H9 (cell line): Measurements from ENCODE around the gene ZBTB17. TPM values are rescaled to one million over a fixed set of nuclear protein-coding genes. Genes with fewer than 3 reads are reported as not detected.
"Not testable (repeated sequence)": the region's sequence is repeated elsewhere in the genome, so short reads cannot be mapped to it uniquely, and the experiment has no call there.

Experiments used
- DNase-seq: peaks from one replicate; pipeline ENCODE4 v3.0.0-alpha.2; 2017
- H2AFZ ChIP-seq: one replicate; pipeline ENCODE4 v1.6.1; 2013; ENCODE audit warnings: mild to moderate bottlenecking, low read length, control low read depth, moderate library complexity
- H2AK5ac ChIP-seq: 2 replicates; pipeline ENCODE4 v1.6.1; 2013; ENCODE audit warnings: low read length, control low read depth, mixed read lengths; ENCODE audit not compliant: insufficient read length
- H2BK120ac ChIP-seq: one replicate; pipeline ENCODE4 v1.6.1; 2013; ENCODE audit warnings: low read depth, mild to moderate bottlenecking, low read length, control low read depth, inconsistent platforms; ENCODE audit not compliant: poor library complexity, severe bottlenecking
- H2BK12ac ChIP-seq: 2 replicates; pipeline ENCODE4 v1.6.1; 2013; ENCODE audit warnings: low read length, control low read depth, mixed read lengths, low read depth; ENCODE audit not compliant: insufficient read length
- H2BK15ac ChIP-seq: 2 replicates; pipeline ENCODE4 v1.6.1; 2013; ENCODE audit warnings: low read depth, low read length, control low read depth
- H2BK20ac ChIP-seq: one replicate; pipeline ENCODE4 v1.6.1; 2013; ENCODE audit warnings: low read depth, mild to moderate bottlenecking, low read length, control low read depth, inconsistent platforms; ENCODE audit not compliant: poor library complexity, severe bottlenecking
- H2BK5ac ChIP-seq: 2 replicates; pipeline ENCODE4 v1.6.1; 2013; ENCODE audit warnings: low read length, control low read depth, mixed read lengths; ENCODE audit not compliant: insufficient read length
- H3K14ac ChIP-seq: 2 replicates; pipeline ENCODE4 v1.6.1; 2013; ENCODE audit warnings: low read length, control low read depth; ENCODE audit not compliant: insufficient read depth
- H3K18ac ChIP-seq: 2 replicates; pipeline ENCODE4 v1.6.1; 2013; ENCODE audit warnings: low read depth, mild to moderate bottlenecking, mixed read lengths, low read length, control low read depth; ENCODE audit not compliant: insufficient read length
- H3K23ac ChIP-seq: 2 replicates; pipeline ENCODE4 v1.6.1; 2013; ENCODE audit warnings: low read length, control low read depth, mixed read lengths, low read depth; ENCODE audit not compliant: insufficient read length
- H3K23me2 ChIP-seq: 2 replicates; pipeline ENCODE4 v1.6.1; 2013; ENCODE audit warnings: low read depth, mild to moderate bottlenecking, mixed read lengths, low read length, control low read depth; ENCODE audit not compliant: insufficient read length, poor library complexity, severe bottlenecking
- H3K27ac ChIP-seq: 2 replicates; pipeline ENCODE4 v1.5.1; 2013; ENCODE audit warnings: low read length, control low read depth, mixed read lengths, low read depth; ENCODE audit not compliant: insufficient read length
- H3K27me3 ChIP-seq: 2 replicates; pipeline ENCODE4 v1.6.1; 2013; ENCODE audit warnings: low read length, control low read depth, inconsistent platforms; ENCODE audit not compliant: insufficient read depth
- H3K4ac ChIP-seq: 2 replicates; pipeline ENCODE4 v1.6.1; 2013; ENCODE audit warnings: low read depth, mild to moderate bottlenecking, control low read depth, inconsistent platforms, low read length, moderate library complexity
- H3K4me1 ChIP-seq: 2 replicates; pipeline ENCODE4 v1.6.1; 2013; ENCODE audit warnings: low read length, control low read depth, inconsistent platforms; ENCODE audit not compliant: insufficient read depth
- H3K4me2 ChIP-seq: 2 replicates; pipeline ENCODE4 v1.6.1; 2013; ENCODE audit warnings: low read length, control low read depth, mixed read lengths; ENCODE audit not compliant: insufficient read length, insufficient read depth
- H3K56ac ChIP-seq: 2 replicates; pipeline ENCODE4 v1.6.1; 2013; ENCODE audit warnings: low read depth, mild to moderate bottlenecking, mixed read lengths, low read length, control low read depth; ENCODE audit not compliant: insufficient read length
- H3K79me1 ChIP-seq: 2 replicates; pipeline ENCODE4 v1.6.1; 2013; ENCODE audit warnings: low read depth, mild to moderate bottlenecking, moderate library complexity, low read length, control low read depth, inconsistent platforms; ENCODE audit not compliant: insufficient read depth, poor library complexity, severe bottlenecking
- H3K79me2 ChIP-seq: 2 replicates; pipeline ENCODE4 v1.6.1; 2013; ENCODE audit warnings: low read length, control low read depth, inconsistent platforms; ENCODE audit not compliant: insufficient read depth
- H3K9ac ChIP-seq: 2 replicates; pipeline ENCODE4 v1.6.1; 2013; ENCODE audit warnings: low read length, control low read depth, mixed read lengths; ENCODE audit not compliant: insufficient read length; ENCODE audit errors: extremely low read depth
- H3K9me3 ChIP-seq: one replicate; pipeline ENCODE4 v1.6.1; 2013; ENCODE audit warnings: low read depth, low read length, inconsistent platforms; ENCODE audit not compliant: control insufficient read depth
- H3T11ph ChIP-seq: one replicate; pipeline ENCODE4 v1.6.1; 2013; ENCODE audit warnings: mild to moderate bottlenecking, low read length, control low read depth, inconsistent platforms
- H4K20me1 ChIP-seq: one replicate; pipeline ENCODE4 v1.6.1; 2013; ENCODE audit not compliant: control insufficient read depth, insufficient read length, insufficient read depth
- H4K5ac ChIP-seq: 2 replicates; pipeline ENCODE4 v1.6.1; 2013; ENCODE audit warnings: low read depth, mild to moderate bottlenecking, mixed read lengths, low read length, control low read depth; ENCODE audit not compliant: insufficient read length
- H4K8ac ChIP-seq: replicated peaks from 2 replicates; pipeline ENCODE4 v1.6.1; 2013; ENCODE audit warnings: low read length, control low read depth, mixed read lengths, low read depth; ENCODE audit not compliant: insufficient read length
- H4K91ac ChIP-seq: 2 replicates; pipeline ENCODE4 v1.6.1; 2013; ENCODE audit warnings: low read depth, mild to moderate bottlenecking, moderate library complexity, mixed read lengths, low read length, control low read depth; ENCODE audit not compliant: insufficient read length
- H3K27ac Mint-ChIP-seq, 3 experiments: 2 replicates in 2 of 3; 3 replicates in 1 of 3; pipeline ENCODE4 v1.8.0; 2020 to 2021; ENCODE audit warnings: mixed read lengths in 3 of 3, mild to moderate bottlenecking in 1 of 3, moderate library complexity in 1 of 3
- H3K27me3 Mint-ChIP-seq: 2 replicates; pipeline ENCODE4 v1.8.0; 2021; ENCODE audit warnings: low read depth, mild to moderate bottlenecking, moderate library complexity, mixed read lengths
- H3K36me3 Mint-ChIP-seq, 3 experiments: 2 replicates in 2 of 3; 3 replicates in 1 of 3; pipeline ENCODE4 v1.8.0; 2020 to 2021; ENCODE audit warnings: low read depth in 3 of 3, mixed read lengths in 3 of 3; ENCODE audit not compliant: insufficient read depth in 1 of 3
- H3K4me1 Mint-ChIP-seq, 2 experiments: 2 replicates each; pipeline ENCODE4 v1.8.0; 2020; ENCODE audit warnings: mixed read lengths in 2 of 2
- H3K4me3 Mint-ChIP-seq, 2 experiments: 2 replicates in 1 of 2; 3 replicates in 1 of 2; pipeline ENCODE4 v1.8.0; 2020 to 2021; ENCODE audit warnings: mild to moderate bottlenecking in 2 of 2, mixed read lengths in 2 of 2, moderate library complexity in 1 of 2
- H3K9me3 Mint-ChIP-seq, 2 experiments: 2 replicates in 1 of 2; 3 replicates in 1 of 2; pipeline ENCODE4 v1.8.0; 2020; ENCODE audit warnings: mild to moderate bottlenecking in 2 of 2, mixed read lengths in 2 of 2, moderate library complexity in 1 of 2
- WGBS: extraction: QIAGEN DNeasy Blood & Tissue Kit; methylation state at CpG from one replicate; pipeline ENCODE4 v1.1.7; 2013; ENCODE audit warnings: missing lambda C conversion rate, low lambda C conversion rate, mixed read lengths; ENCODE audit not compliant: insufficient read length; ENCODE audit errors: extremely low coverage; 5-methylcytosine and 5-hydroxymethylcytosine counted together
- total RNA-seq: library from RNA; stranded (reverse); gene quantifications from 2 replicates; pipeline ENCODE4 v1.2.1, GENCODE V29; 2021
- TF ChIP-seq, protein P1 (sequence below): fragments of 200-600 bp; sonication (generic); conservative IDR thresholded peaks from 3 replicates; pipeline ENCODE4 v1.8.0; 2021; ENCODE audit warnings: antibody characterized with exemption, mild to moderate bottlenecking

The ZBTB17 gene
- total RNA-seq, 1 experiment from 2014 or later, result 16.5 TPM

DNA sequence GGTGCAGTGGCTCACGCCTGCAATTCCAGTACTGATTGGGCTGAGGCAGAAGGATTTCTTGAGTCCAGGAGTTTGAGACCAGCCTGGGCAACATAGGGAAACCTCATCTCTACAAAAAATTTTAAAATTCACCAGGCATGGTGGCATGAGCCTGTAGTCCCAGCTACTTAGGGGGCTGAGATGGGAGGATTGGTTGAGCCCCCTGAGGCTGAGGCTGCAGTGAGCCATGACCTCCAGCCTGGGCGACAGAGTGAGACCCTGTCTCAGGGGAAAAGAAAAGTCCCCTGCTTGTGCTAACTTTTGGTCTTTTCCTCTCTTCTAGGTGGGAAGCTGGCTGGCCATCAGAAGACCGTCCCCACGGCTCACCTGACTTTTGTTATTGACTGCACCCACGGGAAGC is 29.7 kb upstream of the ZBTB17 start:
- Histone ChIP-seq H3K14ac (no peak overlapping the region), H3K23ac (no peak overlapping the region), H3K27ac (no peak overlapping the region), H3T11ph (no peak overlapping the region), H3K4me1 (no peaks in the 10 kb centered on the region), H4K8ac (no peak overlapping the region), H4K20me1 (no peaks in the 10 kb centered on the region), H3K79me2 (no peaks in the 10 kb centered on the region), H4K91ac (no peak overlapping the region), H3K4me2 (no peak overlapping the region), H3K4ac (no peak overlapping the region), H3K9ac (no peak overlapping the region), H3K18ac (no peak overlapping the region), H3K9me3 (no peaks in the 10 kb centered on the region), H2AFZ (no peak overlapping the region), H4K5ac (no peak overlapping the region), H2BK120ac (no peak overlapping the region), H3K27me3 (no peaks in the 10 kb centered on the region), H2AK5ac (no peak overlapping the region), H3K79me1 (no peaks in the 10 kb centered on the region), H2BK20ac (no peak overlapping the region), H2BK12ac (no peak overlapping the region), H3K56ac (no peak overlapping the region), H2BK5ac (no peak overlapping the region), H3K23me2 (no peaks in the 10 kb centered on the region), H2BK15ac (no peak overlapping the region)
- no peak for DNase-seq
- Mint-ChIP-seq H3K27me3 (peaks cover 27% of the 10 kb centered on the region), H3K4me3 (no peak overlapping the region), H3K9me3 (no peaks in the 10 kb centered on the region), H3K36me3 (no peaks in the 10 kb centered on the region), H3K4me1 (peaks cover 7 to 10% of the 10 kb centered on the region in 2 experiments; a peak in 1 of 4 replicates), H3K27ac (no peak overlapping the region)
- TF ChIP-seq, protein P1, sequence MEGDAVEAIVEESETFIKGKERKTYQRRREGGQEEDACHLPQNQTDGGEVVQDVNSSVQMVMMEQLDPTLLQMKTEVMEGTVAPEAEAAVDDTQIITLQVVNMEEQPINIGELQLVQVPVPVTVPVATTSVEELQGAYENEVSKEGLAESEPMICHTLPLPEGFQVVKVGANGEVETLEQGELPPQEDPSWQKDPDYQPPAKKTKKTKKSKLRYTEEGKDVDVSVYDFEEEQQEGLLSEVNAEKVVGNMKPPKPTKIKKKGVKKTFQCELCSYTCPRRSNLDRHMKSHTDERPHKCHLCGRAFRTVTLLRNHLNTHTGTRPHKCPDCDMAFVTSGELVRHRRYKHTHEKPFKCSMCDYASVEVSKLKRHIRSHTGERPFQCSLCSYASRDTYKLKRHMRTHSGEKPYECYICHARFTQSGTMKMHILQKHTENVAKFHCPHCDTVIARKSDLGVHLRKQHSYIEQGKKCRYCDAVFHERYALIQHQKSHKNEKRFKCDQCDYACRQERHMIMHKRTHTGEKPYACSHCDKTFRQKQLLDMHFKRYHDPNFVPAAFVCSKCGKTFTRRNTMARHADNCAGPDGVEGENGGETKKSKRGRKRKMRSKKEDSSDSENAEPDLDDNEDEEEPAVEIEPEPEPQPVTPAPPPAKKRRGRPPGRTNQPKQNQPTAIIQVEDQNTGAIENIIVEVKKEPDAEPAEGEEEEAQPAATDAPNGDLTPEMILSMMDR, result no peak
- WGBS, result no CpG with 5 or more reads among the region's 5 CpGs

DNA sequence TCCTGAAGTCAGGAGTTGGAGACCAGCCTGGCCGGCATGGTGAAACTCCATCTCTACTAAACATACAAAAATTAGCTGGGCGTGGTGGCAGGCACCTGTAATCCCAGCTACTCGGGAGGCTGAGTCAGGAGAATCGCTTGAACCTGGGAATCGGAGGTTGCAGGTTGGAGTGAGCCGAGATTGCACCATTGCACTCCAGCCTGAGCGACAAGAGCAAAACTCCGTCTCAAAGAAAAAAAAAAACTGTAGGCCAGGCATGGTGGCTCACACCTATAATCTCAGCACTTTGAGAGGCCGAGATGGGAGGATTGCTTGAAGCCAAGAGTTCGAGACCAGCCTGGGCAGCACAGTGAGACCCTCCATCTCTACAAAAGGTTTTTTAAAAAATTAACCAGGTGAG is 25.4 kb upstream of the ZBTB17 start:
- not testable (repeated sequence) for H3T11ph ChIP-seq, H3K18ac ChIP-seq, H2BK15ac ChIP-seq, H3K27ac ChIP-seq, H2BK5ac ChIP-seq, H3K27ac Mint-ChIP-seq, H3K79me2 ChIP-seq, H3K23me2 ChIP-seq, H2BK20ac ChIP-seq, H3K4me1 Mint-ChIP-seq, H4K91ac ChIP-seq, H3K23ac ChIP-seq, H3K4ac ChIP-seq, H3K56ac ChIP-seq, DNase-seq, H3K9ac ChIP-seq, H3K9me3 ChIP-seq, H3K4me2 ChIP-seq, H2AFZ ChIP-seq, H3K36me3 Mint-ChIP-seq, H3K4me3 Mint-ChIP-seq, H4K5ac ChIP-seq, H4K20me1 ChIP-seq, H2AK5ac ChIP-seq, H4K8ac ChIP-seq, H3K14ac ChIP-seq, H2BK120ac ChIP-seq, H3K4me1 ChIP-seq, H3K79me1 ChIP-seq, H3K27me3 ChIP-seq, H2BK12ac ChIP-seq, H3K9me3 Mint-ChIP-seq
- WGBS, result no CpG with 5 or more reads among the region's 10 CpGs
- peaks cover 44% of the 10 kb centered on the region for H3K27me3 Mint-ChIP-seq
